Measurements from ENCODE around the gene HEPACAM.

The HEPACAM gene

GRCh38 chr11:124898711-124899110 lies 37.1 kb downstream of the HEPACAM start:
- no peak for DNase-seq

- no peak for DNase-seq
Measured at GRCh38 chr11:124898263-124898680, 37.6 kb downstream of the HEPACAM start.

- no peak for DNase-seq
Measured at GRCh38 chr11:124897674-124898262, 38.1 kb downstream of the HEPACAM start, which contains the start of gene ROBO4. Gene ROBO4 (minus strand): TSS chr11:124897865. CDS start chr11:124897795, 70 bp downstream.

- DNase-seq = no peak
Measured at GRCh38 chr11:124896821-124897391, 38.9 kb downstream of the HEPACAM start.

- DNase-seq = no peak
Measured at GRCh38 chr11:124896071-124896750, 39.6 kb downstream of the HEPACAM start.

- no peak for DNase-seq
Measured at GRCh38 chr11:124895471-124895971, 40.3 kb downstream of the HEPACAM start.

GRCh38 chr11:124894606-124895430 lies 41.0 kb downstream of the HEPACAM start:
- DNase-seq = no peak

- no peak for DNase-seq
Measured at GRCh38 chr11:124893781-124894401, 42.0 kb downstream of the HEPACAM start.

GRCh38 chr11:124892750-124893454 lies 42.9 kb downstream of the HEPACAM start:
- no peak for DNase-seq

- DNase-seq = no peak
Measured at GRCh38 chr11:124892146-124892545, 43.7 kb downstream of the HEPACAM start.

- DNase-seq = no peak
Measured at GRCh38 chr11:124891373-124891861, 44.4 kb downstream of the HEPACAM start.

GRCh38 chr11:124890683-124891372 lies 45.0 kb downstream of the HEPACAM start:
- DNase-seq = no peak

- DNase-seq = no peak
Measured at GRCh38 chr11:124890151-124890550, 45.7 kb downstream of the HEPACAM start.

GRCh38 chr11:124889191-124890091 lies 46.4 kb downstream of the HEPACAM start:
- no peak for DNase-seq

GRCh38 chr11:124887667-124888013 lies 48.2 kb downstream of the HEPACAM start:
- no peak for DNase-seq

GRCh38 chr11:124886978-124887666 lies 48.7 kb downstream of the HEPACAM start:
- DNase-seq = no peak

- no peak for DNase-seq
Measured at GRCh38 chr11:124886476-124886875, 49.4 kb downstream of the HEPACAM start.

GRCh38 chr11:124884869-124885479 lies 50.9 kb downstream of the HEPACAM start:
- DNase-seq = no peak

- DNase-seq = no peak
Measured at GRCh38 chr11:124884340-124884739, 51.5 kb downstream of the HEPACAM start.
